OCI-LY7 (cell line): Measurements from ENCODE around the gene CRP.

Experiments
- EZH2phosphoT487 ChIP-seq: fragments of 200-600 bp; sonication (generic); IDR thresholded peaks from 2 replicates; pipeline ENCODE4 v1.6.1; 2018; ENCODE audit warnings: low read depth, borderline replicate concordance, mild to moderate bottlenecking, mixed run types, antibody characterized with exemption, low read length, moderate library complexity, mixed read lengths
- TF ChIP-seq, protein P1 (sequence below): fragments of 200-600 bp; sonication (generic); conservative IDR thresholded peaks from 2 replicates; pipeline ENCODE4 v1.5.1; 2014; ENCODE audit warnings: mild to moderate bottlenecking, antibody characterized with exemption, low read length, moderate library complexity, mixed read lengths

DNA sequence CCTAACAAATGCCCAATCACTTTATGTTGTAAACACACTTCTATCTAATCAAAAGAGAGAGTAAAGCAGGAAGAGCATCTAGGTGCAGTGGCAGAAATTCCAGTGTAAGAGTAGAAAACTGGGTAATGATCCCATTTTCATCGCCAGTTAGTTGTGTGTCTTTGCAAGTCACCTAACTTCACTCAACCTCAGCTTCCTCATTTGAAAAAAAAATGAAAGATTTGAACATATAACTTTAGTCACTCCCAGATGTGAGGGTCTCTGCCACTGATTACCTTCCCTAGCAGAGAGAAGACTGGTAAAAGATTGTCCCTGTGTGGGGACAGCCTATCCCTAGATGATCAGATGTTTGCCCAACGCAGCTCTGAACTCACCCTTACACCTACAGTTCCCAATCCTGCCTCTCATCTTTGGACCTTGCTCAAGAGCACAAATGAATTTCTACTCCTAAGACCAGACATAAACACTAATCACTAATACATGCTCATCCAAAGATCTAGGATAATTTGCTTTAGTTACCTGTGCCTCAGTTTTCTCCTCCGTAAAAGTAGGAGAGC lies 41.1 kb upstream of the CRP start:
- TF ChIP-seq, protein P1, sequence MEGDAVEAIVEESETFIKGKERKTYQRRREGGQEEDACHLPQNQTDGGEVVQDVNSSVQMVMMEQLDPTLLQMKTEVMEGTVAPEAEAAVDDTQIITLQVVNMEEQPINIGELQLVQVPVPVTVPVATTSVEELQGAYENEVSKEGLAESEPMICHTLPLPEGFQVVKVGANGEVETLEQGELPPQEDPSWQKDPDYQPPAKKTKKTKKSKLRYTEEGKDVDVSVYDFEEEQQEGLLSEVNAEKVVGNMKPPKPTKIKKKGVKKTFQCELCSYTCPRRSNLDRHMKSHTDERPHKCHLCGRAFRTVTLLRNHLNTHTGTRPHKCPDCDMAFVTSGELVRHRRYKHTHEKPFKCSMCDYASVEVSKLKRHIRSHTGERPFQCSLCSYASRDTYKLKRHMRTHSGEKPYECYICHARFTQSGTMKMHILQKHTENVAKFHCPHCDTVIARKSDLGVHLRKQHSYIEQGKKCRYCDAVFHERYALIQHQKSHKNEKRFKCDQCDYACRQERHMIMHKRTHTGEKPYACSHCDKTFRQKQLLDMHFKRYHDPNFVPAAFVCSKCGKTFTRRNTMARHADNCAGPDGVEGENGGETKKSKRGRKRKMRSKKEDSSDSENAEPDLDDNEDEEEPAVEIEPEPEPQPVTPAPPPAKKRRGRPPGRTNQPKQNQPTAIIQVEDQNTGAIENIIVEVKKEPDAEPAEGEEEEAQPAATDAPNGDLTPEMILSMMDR: no peak
- TF ChIP-seq EZH2phosphoT487: no peak
